Smooth muscle cell of the umbilical artery (primary cell): ENCODE data around the gene CHTF8. TPM values are rescaled to one million over a fixed set of nuclear protein-coding genes. Genes with fewer than 3 reads are reported as not detected.

Experiments
- total RNA-seq: library from RNA; depleted of rRNA; stranded (reverse); fragments of >200 nt; gene quantifications from 2 replicates; pipeline ENCODE4 v1.2.3, GENCODE V29; 2014

The CHTF8 gene
- 36.8 and 67.8 TPM in 2 replicates for total RNA-seq

GRCh38 chr16:69132424-69133252, at the start of gene CHTF8, which contains the start of gene UTP4:
Gene CHTF8, minus strand, starts transcription at chr16:69132588. Its CDS starts 11,130 bp downstream, at chr16:69121458.
Gene UTP4, plus strand, starts transcription at chr16:69132649. Its CDS starts 811 bp downstream, at chr16:69133460.

GRCh38 chr16:69105501-69106361, 26.7 kb downstream of the CHTF8 start, which contains the start of gene HAS3:
Gene HAS3, plus strand, starts transcription at chr16:69105653. Its CDS starts 3,743 bp downstream, at chr16:69109396.

Other genes with a start within 250 kb of the CHTF8 start
- gene HAS3, start 26.9 kb downstream of the CHTF8 start, total RNA-seq, result 3.9 and 10.1 TPM in 2 replicates
- 19.3 and 30.8 TPM in 2 replicates for gene UTP4, start 61 bp upstream of the CHTF8 start, total RNA-seq
- 29.7 and 81.5 TPM in 2 replicates for gene SNTB2, start 54.6 kb upstream of the CHTF8 start, total RNA-seq
- 22.0 and 28.1 TPM in 2 replicates for gene VPS4A, start 178.8 kb upstream of the CHTF8 start, total RNA-seq
- 14.4 and 14.8 TPM in 2 replicates for gene PDF, start 198.0 kb upstream of the CHTF8 start, total RNA-seq
- gene COG8, start 207.0 kb upstream of the CHTF8 start, total RNA-seq, result 36.2 and 38.3 TPM in 2 replicates
- 18.7 and 26.0 TPM in 2 replicates for gene NIP7, start 207.2 kb upstream of the CHTF8 start, total RNA-seq
- gene TMED6, start 219.2 kb upstream of the CHTF8 start, total RNA-seq, result 0.30 TPM in 1 of 2 replicates, not detected in the other